GM23338 (cell line): ENCODE data around the gene ICAM1. TPM values are rescaled to one million over a fixed set of nuclear protein-coding genes. Genes with fewer than 3 reads are reported as not detected.

Experiments
- ATAC-seq: fragments of 200-7000 bp; cut with Tn5 transposase; 3 replicates; pipeline ENCODE4 v1.9.1; 2020
- DNase-seq: peaks from one replicate; pipeline ENCODE4 v3.0.0-alpha.2; 2015; ENCODE audit warnings: low spot score
- H2AFZ ChIP-seq: fragments of 200-600 bp; sonication (generic); 2 replicates; pipeline ENCODE4 v1.8.0; 2016; ENCODE audit warnings: antibody characterized with exemption, mild to moderate bottlenecking, moderate library complexity
- H3F3A ChIP-seq: fragments of 200-600 bp; sonication (generic); replicated peaks from 2 replicates; pipeline ENCODE4 v1.8.0; 2017; ENCODE audit warnings: antibody characterized with exemption, mixed run types, low read depth
- H3K27ac ChIP-seq: fragments of 200-600 bp; sonication (generic); 2 replicates; pipeline ENCODE4 v1.6.1; 2016; ENCODE audit warnings: low read depth
- H3K27me3 ChIP-seq: fragments of 200-600 bp; sonication (generic); 2 replicates; pipeline ENCODE4 v1.8.0; 2016; ENCODE audit warnings: mild to moderate bottlenecking, mixed run types, moderate library complexity; ENCODE audit not compliant: insufficient read depth
- H3K36me3 ChIP-seq: fragments of 200-600 bp; sonication (generic); 2 replicates; pipeline ENCODE4 v1.8.0; 2016; ENCODE audit warnings: mild to moderate bottlenecking; ENCODE audit not compliant: insufficient read depth
- H3K4me1 ChIP-seq: fragments of 200-600 bp; sonication (generic); 2 replicates; pipeline ENCODE4 v1.8.0; 2016; ENCODE audit warnings: mild to moderate bottlenecking, moderate library complexity; ENCODE audit not compliant: insufficient read depth
- H3K4me2 ChIP-seq: fragments of 200-600 bp; sonication (generic); 2 replicates; pipeline ENCODE4 v1.7.1; 2017; ENCODE audit warnings: mixed run types
- H3K4me3 ChIP-seq: fragments of 200-600 bp; sonication (generic); 2 replicates; pipeline ENCODE4 v1.6.1; 2016; ENCODE audit warnings: mixed run types
- H3K79me2 ChIP-seq: fragments of 200-600 bp; sonication (generic); replicated peaks from 2 replicates; pipeline ENCODE4 v1.8.0; 2017; ENCODE audit warnings: mild to moderate bottlenecking; ENCODE audit not compliant: insufficient read depth
- H3K9me2 ChIP-seq: fragments of 200-600 bp; sonication (generic); 2 replicates; pipeline ENCODE4 v1.8.0; 2017; ENCODE audit not compliant: insufficient read depth
- H4K20me1 ChIP-seq: fragments of 200-600 bp; sonication (generic); replicated peaks from 2 replicates; pipeline ENCODE4 v1.8.0; 2017; ENCODE audit warnings: mild to moderate bottlenecking; ENCODE audit not compliant: insufficient read depth
- H3K27ac Mint-ChIP-seq: 2 replicates; pipeline ENCODE4 v1.8.0; 2020; ENCODE audit warnings: inconsistent platforms, mild to moderate bottlenecking, moderate library complexity, mixed read lengths
- H3K27me3 Mint-ChIP-seq: 3 replicates; pipeline ENCODE4 v1.8.0; 2022; ENCODE audit warnings: low read depth, mild to moderate bottlenecking, moderate library complexity, mixed read lengths, inconsistent platforms; ENCODE audit not compliant: insufficient read depth, poor library complexity
- H3K36me3 Mint-ChIP-seq: 3 replicates; pipeline ENCODE4 v1.8.0; 2021; ENCODE audit warnings: low read depth, mild to moderate bottlenecking, inconsistent platforms, moderate library complexity, mixed read lengths
- H3K4me1 Mint-ChIP-seq: 3 replicates; pipeline ENCODE4 v1.8.0; 2020; ENCODE audit warnings: mild to moderate bottlenecking, inconsistent platforms, mixed read lengths
- H3K4me3 Mint-ChIP-seq: 3 replicates; pipeline ENCODE4 v1.8.0; 2021; ENCODE audit warnings: moderate library complexity, mild to moderate bottlenecking, inconsistent platforms, mixed read lengths
- H3K9me3 Mint-ChIP-seq: 3 replicates; pipeline ENCODE4 v1.8.0; 2020; ENCODE audit warnings: moderate library complexity, mild to moderate bottlenecking, inconsistent platforms, mixed read lengths
- CREB1 ChIP-seq: fragments of 250-450 bp; sonication (Bioruptor Pico); IDR thresholded peaks from 2 replicates; pipeline ENCODE4 v1.5.0; 2020; ENCODE audit warnings: low read depth, mild to moderate bottlenecking, moderate library complexity
- CTCF ChIP-seq, 2 experiments: fragments of 200-600 bp in 1 of 2; sonication (generic) in 1 of 2; conservative IDR thresholded peaks; 2 replicates each; pipeline versions ENCODE4 v1.5.1 to v1.6.1; 2016 to 2017; ENCODE audit warnings: antibody characterized with exemption in 2 of 2, low read depth in 2 of 2, mild to moderate bottlenecking in 2 of 2, moderate library complexity in 1 of 2
- EZH2 ChIP-seq: fragments of 200-600 bp; sonication (generic); IDR thresholded peaks from one replicate; pipeline ENCODE4 v1.8.0; 2017; ENCODE audit warnings: antibody characterized with exemption, mild to moderate bottlenecking, low read depth; ENCODE audit not compliant: unreplicated experiment
- EZH2phosphoT487 ChIP-seq: fragments of 200-600 bp; sonication (generic); IDR thresholded peaks from one replicate; pipeline ENCODE4 v1.8.1; 2018; ENCODE audit warnings: antibody characterized with exemption; ENCODE audit not compliant: unreplicated experiment
- JUNB ChIP-seq: IDR thresholded peaks from one replicate; pipeline ENCODE4 v1.6.1; 2016; ENCODE audit warnings: antibody characterized with exemption; ENCODE audit not compliant: unreplicated experiment
- NANOG ChIP-seq: IDR thresholded peaks from 2 replicates; pipeline ENCODE4 v1.6.1; 2016; ENCODE audit warnings: antibody characterized with exemption, borderline replicate concordance
- POLR2AphosphoS5 ChIP-seq: IDR thresholded peaks from 2 replicates; pipeline ENCODE4 v1.6.1; 2016; ENCODE audit warnings: antibody characterized with exemption, low read depth
- REST ChIP-seq: IDR thresholded peaks from one replicate; pipeline ENCODE4 v1.6.1; 2018; ENCODE audit warnings: antibody characterized with exemption; ENCODE audit not compliant: unreplicated experiment
- ZNF331 ChIP-seq: fragments of 250-450 bp; sonication (Bioruptor Pico); IDR thresholded peaks from 2 replicates; pipeline ENCODE4 v1.5.0; 2020; ENCODE audit warnings: low read depth, mild to moderate bottlenecking, moderate library complexity
- polyA plus RNA-seq: library from polyadenylated mRNA; unstranded; fragments of >200 nt; fragmentation: Nextera tagmentation; extraction: Ambion mirVana; gene quantifications from 2 replicates; pipeline ENCODE4 v1.2.1, GENCODE V29; 2016
- total RNA-seq: library from RNA; depleted of rRNA; stranded (reverse); fragments of >200 nt; shearing (Covaris generic); gene quantifications from 2 replicates; pipeline ENCODE4 v1.2.3, GENCODE V29; 2014

ICAM1 gene
- total and polyA plus RNA-seq, 2 experiments from 2014 or later, result 1.6 to 3.5 TPM

GRCh38 chr19:10227026-10227971, 43.6 kb upstream of the ICAM1 start:
- Mint-ChIP-seq H3K4me3 (no peak overlapping the region), H3K36me3 (peaks cover 8% of the 10 kb centered on the region), H3K27me3 (peaks cover 15% of the 10 kb centered on the region), H3K27ac (no peak overlapping the region), H3K9me3 (no peaks in the 10 kb centered on the region; the same call in 2 of the 3 replicates), H3K4me1 (peaks cover 16% of the 10 kb centered on the region)
- Histone ChIP-seq H3K79me2 (peaks cover 8% of the 10 kb centered on the region; the same call in 1 of the 2 replicates), H2AFZ (no peak overlapping the region), H3K36me3 (no peaks in the 10 kb centered on the region), H3K27me3 (no peaks in the 10 kb centered on the region), H3K27ac (no peak overlapping the region), H4K20me1 (no peaks in the 10 kb centered on the region; the same call in 1 of the 2 replicates), H3K4me3 (no peak overlapping the region), H3K9me2 (no peaks in the 10 kb centered on the region), H3F3A (peaks cover 8% of the 10 kb centered on the region), H3K4me2 (no peak overlapping the region), H3K4me1 (peaks cover 3% of the 10 kb centered on the region)
- TF ChIP-seq ZNF331 (CRISPR knock-in tag), result no peak
- peak; percentile 43 to 48 for TF ChIP-seq CTCF (conservative IDR thresholded peaks at IDR 0.05; ENCODE audit: low read depth in 2 of 2)
- ATAC-seq (no peak; the same call in 2 of the 3 replicates), DNase-seq (peak; percentile 61)

- H3K27me3 Mint-ChIP-seq, result peaks cover 15% of the 10 kb centered on the region
- TF ChIP-seq REST, result no peak
- no peak for TF ChIP-seq JUNB
- TF ChIP-seq CREB1 (CRISPR knock-in tag), result no peak
- TF ChIP-seq ZNF331 (CRISPR knock-in tag), result no peak
- TF ChIP-seq POLR2AphosphoS5, result no peak
- TF ChIP-seq NANOG, result no peak
- no peak for TF ChIP-seq EZH2
- no peak for TF ChIP-seq EZH2phosphoT487
- no peak for TF ChIP-seq CTCF (conservative IDR thresholded peaks at IDR 0.05; ENCODE audit: low read depth in 2 of 2)
These were observed 42.5 kb upstream of the ICAM1 start for GRCh38 chr19:10228393-10228792.

More at GRCh38 chr19:10228393-10228792, 42.5 kb upstream of the ICAM1 start:
- peaks cover 13% of the 10 kb centered on the region for H3K4me1 Mint-ChIP-seq
- Histone ChIP-seq H3K4me2 (no peak overlapping the region), H3K79me2 (peaks cover 8% of the 10 kb centered on the region; the same call in 1 of the 2 replicates), H3F3A (peaks cover 8% of the 10 kb centered on the region), H4K20me1 (no peaks in the 10 kb centered on the region; the same call in 1 of the 2 replicates), H3K27ac (no peak overlapping the region), H3K27me3 (no peaks in the 10 kb centered on the region), H2AFZ (no peak overlapping the region), H3K36me3 (no peaks in the 10 kb centered on the region), H3K9me2 (no peaks in the 10 kb centered on the region), H3K4me1 (peaks cover 3% of the 10 kb centered on the region), H3K4me3 (no peak overlapping the region)
- ATAC-seq (no peak), DNase-seq (no peak)
- peaks cover 6% of the 10 kb centered on the region; the same call in 2 of the 3 replicates for H3K36me3 Mint-ChIP-seq
- H3K9me3 Mint-ChIP-seq, result no peaks in the 10 kb centered on the region
- no peak overlapping the region for H3K4me3 Mint-ChIP-seq
- no peak overlapping the region for H3K27ac Mint-ChIP-seq
